ENCODE results near the gene BTBD19.
A peak's percentile ranks its signal among the peaks of the same experiment; 100 is the strongest.
"Not testable (repeated sequence)": the region's sequence is repeated elsewhere in the genome, so short reads cannot be mapped to it uniquely, and the experiment has no call there.

Gene BTBD19, protein sequence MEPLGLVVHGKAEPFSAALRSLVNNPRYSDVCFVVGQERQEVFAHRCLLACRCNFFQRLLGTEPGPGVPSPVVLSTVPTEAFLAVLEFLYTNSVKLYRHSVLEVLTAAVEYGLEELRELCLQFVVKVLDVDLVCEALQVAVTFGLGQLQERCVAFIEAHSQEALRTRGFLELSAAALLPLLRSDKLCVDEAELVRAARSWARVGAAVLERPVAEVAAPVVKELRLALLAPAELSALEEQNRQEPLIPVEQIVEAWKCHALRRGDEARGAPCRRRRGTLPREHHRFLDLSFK

GRCh38 chr1:44808063-44808937 lies at the start of gene BTBD19:
TSS of gene BTBD19 (plus strand) at chr1:44808523. CDS start at chr1:44808821, 298 bp downstream.
- peak; percentile 94 for DNase-seq (ENCODE audit: low read depth)

- DNase-seq (ENCODE audit: low read depth), result no peak
These were observed 49.2 kb upstream of the BTBD19 start for GRCh38 chr1:44759077-44759476.

DNA sequence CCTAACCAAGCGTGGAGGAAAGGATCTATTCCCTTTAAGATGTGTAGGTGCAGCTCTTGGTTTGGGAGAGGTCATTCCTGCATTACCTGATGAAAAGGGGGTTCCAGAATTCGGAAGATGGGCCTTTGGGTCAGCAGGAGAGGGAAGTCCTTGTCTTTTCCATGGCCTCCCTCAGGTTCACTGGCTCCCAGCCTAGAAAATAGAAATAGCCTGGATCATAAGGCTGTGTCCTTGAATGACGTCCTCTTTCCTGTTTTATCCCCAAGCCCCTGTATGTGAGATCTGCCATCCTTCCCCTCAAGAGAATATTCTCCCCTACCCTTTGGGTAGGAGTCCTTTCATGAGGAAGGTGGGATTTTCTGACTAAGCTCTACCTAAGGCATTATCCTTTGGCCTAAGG lies 47.4 kb upstream of the BTBD19 start:
- no peak for DNase-seq (ENCODE audit: low read depth)

- DNase-seq (ENCODE audit: low read depth), result not testable (repeated sequence)
These were observed 41.9 kb upstream of the BTBD19 start for GRCh38 chr1:44766421-44766820.

GRCh38 chr1:44775078-44775929 lies 33.0 kb upstream of the BTBD19 start, which contains the start of gene RPS8:
TSS of gene RPS8 (plus strand) at chr1:44775540. CDS start at chr1:44775597, 57 bp downstream.
- DNase-seq (ENCODE audit: low read depth), result peak; percentile 92

DNA sequence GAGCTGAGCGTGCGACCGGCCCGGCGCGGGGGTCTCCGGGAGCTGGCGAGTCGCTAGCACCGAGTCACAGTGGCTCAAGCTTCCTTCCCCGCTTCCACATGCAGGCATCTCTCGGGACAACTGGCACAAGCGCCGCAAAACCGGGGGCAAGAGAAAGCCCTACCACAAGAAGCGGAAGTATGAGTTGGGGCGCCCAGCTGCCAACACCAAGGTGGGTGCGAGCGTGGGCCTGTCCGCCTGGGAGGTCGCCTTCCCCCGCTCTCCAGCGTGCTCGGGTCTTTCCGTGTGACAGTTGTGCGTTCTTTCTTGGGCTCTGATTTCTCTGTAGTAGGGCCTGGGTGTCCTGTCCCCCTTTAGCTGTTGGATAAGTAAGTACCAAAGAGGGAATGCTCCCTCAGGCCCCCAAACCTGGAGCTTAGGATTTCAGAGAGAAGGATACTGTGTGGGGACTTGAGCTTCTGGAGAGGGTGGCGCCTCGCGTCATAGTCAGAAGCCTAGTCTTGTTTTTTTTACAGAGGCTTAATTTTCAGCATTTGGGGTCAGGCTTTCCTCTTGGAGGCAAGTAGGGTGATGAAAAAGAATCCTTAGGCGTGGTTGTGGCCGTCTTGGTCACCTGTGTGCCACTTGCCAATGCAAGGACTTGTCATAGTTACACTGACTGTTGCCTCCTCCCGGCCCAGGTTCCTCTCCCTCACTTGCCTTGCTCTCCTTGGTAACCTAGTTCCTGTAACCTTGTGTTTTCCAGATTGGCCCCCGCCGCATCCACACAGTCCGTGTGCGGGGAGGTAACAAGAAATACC lies 32.2 kb upstream of the BTBD19 start:
- no peak for DNase-seq (ENCODE audit: low read depth)

DNA sequence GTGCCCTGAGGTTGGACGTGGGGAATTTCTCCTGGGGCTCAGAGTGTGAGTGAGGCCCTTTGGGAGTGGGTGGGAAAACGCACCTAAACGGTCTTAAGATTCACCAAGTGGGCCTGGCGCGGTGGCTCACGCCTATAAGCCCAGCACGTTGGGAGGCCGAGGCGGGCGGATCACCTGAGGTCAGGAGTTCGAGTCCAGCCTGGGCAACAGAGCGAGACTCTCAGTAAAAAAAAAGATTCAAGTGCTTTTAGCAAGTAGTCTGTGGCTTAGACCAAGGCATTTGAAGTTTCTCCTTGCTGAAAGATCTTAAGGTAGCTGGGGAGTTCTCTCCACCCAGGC lies 31.6 kb upstream of the BTBD19 start:
- no peak for DNase-seq (ENCODE audit: low read depth)

DNA sequence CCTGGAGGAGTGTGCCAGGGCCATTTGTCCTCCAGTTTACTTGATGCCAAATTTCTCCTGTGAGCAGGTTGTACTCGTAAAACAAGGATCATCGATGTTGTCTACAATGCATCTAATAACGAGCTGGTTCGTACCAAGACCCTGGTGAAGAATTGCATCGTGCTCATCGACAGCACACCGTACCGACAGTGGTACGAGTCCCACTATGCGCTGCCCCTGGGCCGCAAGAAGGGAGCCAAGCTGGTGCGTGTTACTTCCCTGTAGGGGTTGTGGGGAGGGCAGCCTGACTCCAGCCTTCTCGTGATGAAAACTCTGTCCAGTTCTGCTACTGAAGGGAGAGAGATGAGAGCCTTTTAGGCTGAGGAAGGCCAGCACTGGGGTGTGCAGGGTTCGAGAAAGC lies 30.8 kb upstream of the BTBD19 start:
- no peak for DNase-seq (ENCODE audit: low read depth)

DNA sequence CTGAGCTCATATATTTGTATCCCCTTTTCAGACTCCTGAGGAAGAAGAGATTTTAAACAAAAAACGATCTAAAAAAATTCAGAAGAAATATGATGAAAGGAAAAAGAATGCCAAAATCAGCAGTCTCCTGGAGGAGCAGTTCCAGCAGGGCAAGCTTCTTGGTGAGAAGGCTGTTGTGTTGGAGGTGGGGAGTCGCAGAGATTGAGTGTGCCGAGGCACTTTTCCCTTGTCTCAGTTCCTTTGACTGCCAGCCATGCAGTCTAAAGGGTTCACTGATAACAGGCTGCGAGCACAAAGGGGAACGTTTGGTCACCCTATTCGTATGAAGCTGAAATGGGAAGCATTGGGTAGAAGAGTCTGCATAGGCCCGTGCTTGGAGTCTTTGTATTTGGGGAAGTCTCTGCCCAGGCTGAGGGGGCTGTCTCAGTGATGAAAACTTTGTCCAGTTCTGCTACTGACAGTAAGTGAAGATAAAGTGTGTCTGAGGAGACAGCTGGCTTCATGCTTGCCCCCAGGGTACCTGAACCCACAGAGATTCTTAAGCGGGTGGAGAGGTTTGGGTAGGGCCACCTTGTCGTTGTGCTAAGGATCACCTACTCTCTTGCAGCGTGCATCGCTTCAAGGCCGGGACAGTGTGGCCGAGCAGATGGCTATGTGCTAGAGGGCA lies 30.2 kb upstream of the BTBD19 start:
- DNase-seq (ENCODE audit: low read depth), result no peak

GRCh38 chr1:44778705-44779576 lies 29.4 kb upstream of the BTBD19 start:
- DNase-seq (ENCODE audit: low read depth), result no peak

DNA sequence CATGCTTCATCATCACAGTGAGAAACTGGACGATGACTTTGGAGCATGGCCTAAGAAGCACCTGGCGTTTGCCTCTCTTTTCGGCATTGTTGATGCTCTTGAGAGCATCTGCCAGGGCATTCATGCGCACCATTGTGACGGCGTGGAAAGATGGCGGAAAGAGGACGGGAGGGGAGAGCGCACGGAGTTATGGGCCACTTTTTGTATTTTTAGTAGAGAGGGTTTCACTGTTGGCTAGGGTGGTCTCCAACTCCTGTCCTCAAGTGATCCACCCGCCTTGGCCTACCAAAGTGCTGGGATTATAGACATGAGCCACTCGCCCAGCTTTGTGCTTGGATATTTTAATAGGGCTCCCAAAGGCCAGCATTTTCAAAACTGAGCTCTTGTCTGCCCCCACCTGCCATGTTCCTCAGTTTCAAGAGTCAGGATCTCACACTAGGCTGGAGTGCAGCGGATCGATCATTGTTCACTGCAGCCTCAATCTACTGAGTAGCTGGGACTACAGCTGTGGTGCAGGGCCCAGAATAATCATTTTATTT lies 27.7 kb upstream of the BTBD19 start:
- no peak for DNase-seq (ENCODE audit: low read depth)

- DNase-seq (ENCODE audit: low read depth), result no peak
These were observed 24.6 kb upstream of the BTBD19 start for GRCh38 chr1:44783697-44784093.

GRCh38 chr1:44784094-44785028 lies 24.0 kb upstream of the BTBD19 start:
- no peak for DNase-seq (ENCODE audit: low read depth)

GRCh38 chr1:44785029-44785380 lies 23.3 kb upstream of the BTBD19 start:
- no peak for DNase-seq (ENCODE audit: low read depth)

- no peak for DNase-seq (ENCODE audit: low read depth)
These were observed 22.7 kb upstream of the BTBD19 start for GRCh38 chr1:44785501-44786137.

DNA sequence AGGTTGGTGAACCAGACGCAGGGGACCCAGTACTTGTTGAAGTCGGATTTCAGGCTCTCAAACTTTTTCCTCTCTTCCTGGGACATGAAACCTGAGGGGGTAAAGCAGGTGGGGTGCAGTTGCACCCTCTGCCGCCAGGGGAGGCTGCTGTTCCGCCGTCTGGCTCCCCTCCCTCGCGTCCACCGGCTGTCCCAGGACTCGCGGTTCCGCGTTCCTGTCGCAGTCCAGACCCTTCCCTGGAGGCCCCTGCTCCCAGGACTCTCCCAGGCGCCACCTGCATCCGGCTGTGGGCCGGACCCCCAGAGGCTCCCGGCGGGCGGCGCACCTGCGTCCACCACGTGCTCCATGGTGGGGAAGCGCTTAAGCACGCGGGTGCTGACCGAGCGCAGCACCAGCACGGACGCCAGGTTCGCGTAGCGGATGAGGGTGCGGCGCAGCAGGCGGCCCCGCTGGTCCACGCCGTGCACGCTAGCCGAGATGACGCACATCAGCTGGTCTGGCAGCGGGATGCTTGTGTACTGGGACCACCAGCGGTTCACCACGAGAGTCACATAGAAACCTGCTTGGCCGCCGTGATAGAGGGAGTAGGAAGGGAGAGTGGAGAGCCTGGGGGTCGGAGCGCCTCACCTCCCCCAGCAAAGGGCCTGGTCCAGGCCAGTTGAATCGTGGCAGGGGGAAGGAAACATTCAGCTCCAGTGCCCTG lies 22.0 kb upstream of the BTBD19 start:
- no peak for DNase-seq (ENCODE audit: low read depth)

- DNase-seq (ENCODE audit: low read depth), result no peak
These were observed 21.4 kb upstream of the BTBD19 start for GRCh38 chr1:44786841-44787426.
